Cardiac fibroblast (primary cell): ENCODE data around the gene HNRNPL.

Experiments used
- DNase-seq, 2 donors: peaks; one replicate each; pipeline versions ENCODE4 v3.0.0 to v3.0.0-alpha.2; 2010; ENCODE audit warnings: low read depth in 2 of 2
- H3K4me3 ChIP-seq, 2 donors: replicated peaks in 1 of 2; 1 replicate in 1 of 2; 2 replicates in 1 of 2; pipeline ENCODE4 v1.5.1; 2011; ENCODE audit warnings: low read depth in 2 of 2, low read length in 2 of 2, mild to moderate bottlenecking in 2 of 2, moderate library complexity in 1 of 2
- CTCF ChIP-seq: IDR thresholded peaks from one replicate; pipeline ENCODE4 v1.5.1; 2011; ENCODE audit warnings: low read depth, mild to moderate bottlenecking, low read length, inconsistent platforms

The HNRNPL gene

GRCh38 chr19:38848299-38849146, 1.3 kb downstream of the HNRNPL start:
- no peak for TF ChIP-seq CTCF
- H3K4me3 ChIP-seq, result peak overlapping the region; percentile 50 to 69
- no peak for DNase-seq

GRCh38 chr19:38846097-38846496, 3.7 kb downstream of the HNRNPL start:
- H3K4me3 ChIP-seq, result no peak overlapping the region
- TF ChIP-seq CTCF, result no peak
- DNase-seq, result no peak

- no peak for DNase-seq
- TF ChIP-seq CTCF, result no peak
Measured at GRCh38 chr19:38845374-38846024, 4.3 kb downstream of the HNRNPL start.

GRCh38 chr19:38844093-38844686, 5.6 kb downstream of the HNRNPL start:
- no peak for TF ChIP-seq CTCF

More at GRCh38 chr19:38845374-38846024, 4.3 kb downstream of the HNRNPL start:
- no peak overlapping the region for H3K4me3 ChIP-seq

GRCh38 chr19:38843175-38843758, 6.5 kb downstream of the HNRNPL start:
- TF ChIP-seq CTCF, result no peak
- no peak overlapping the region for H3K4me3 ChIP-seq
- DNase-seq, result no peak

More at GRCh38 chr19:38844093-38844686, 5.6 kb downstream of the HNRNPL start:
- no peak for DNase-seq
- H3K4me3 ChIP-seq, result no peak overlapping the region

- TF ChIP-seq CTCF, result no peak
- no peak for DNase-seq
- no peak overlapping the region for H3K4me3 ChIP-seq
Measured at GRCh38 chr19:38842439-38843174, 7.2 kb downstream of the HNRNPL start.
